Peyer's patch (tissue), 4 donors: ENCODE results near the gene SLC5A3.

ENCODE experiments used
- CTCF ChIP-seq, 6 experiments: fragments of 450-650 bp in 4 of 6; fragments of 200-600 bp in 2 of 6; sonication (generic) in 1 of 6; IDR thresholded peaks; one replicate each; pipeline ENCODE4 v1.5.1; 2017 to 2019; ENCODE audit warnings: antibody characterized with exemption in 6 of 6, mild to moderate bottlenecking in 3 of 6, moderate library complexity in 1 of 6
- POLR2A ChIP-seq, 2 donors: fragments of 450-650 bp; IDR thresholded peaks; one replicate each; pipeline ENCODE4 v1.5.1; 2017; ENCODE audit warnings: antibody characterized with exemption in 2 of 2, mild to moderate bottlenecking in 2 of 2, moderate library complexity in 2 of 2

- TF ChIP-seq CTCF (IDR thresholded peaks at IDR 0.05) (no peak), POLR2A (IDR thresholded peaks at IDR 0.05) (no peak)
Observed at GRCh38 chr21:34047835-34048234, 25.5 kb upstream of the SLC5A3 start.
